Stomach (tissue), 4 donors: ENCODE data around the gene PARD3.

Source experiments
- EP300 ChIP-seq: sonication (generic); formaldehyde crosslinking; IDR thresholded peaks from one replicate; pipeline ENCODE4 v1.6.1; 2017; ENCODE audit warnings: antibody characterized with exemption
- POLR2AphosphoS5 ChIP-seq, 3 donors: sonication (generic); formaldehyde crosslinking; IDR thresholded peaks; one replicate each; pipeline ENCODE4 v1.6.1; 2016; ENCODE audit warnings: antibody characterized with exemption in 3 of 3
- TF ChIP-seq, protein P1 (sequence below), 7 experiments: fragments of 450-650 bp in 4 of 7; fragments of 200-600 bp in 3 of 7; sonication (generic) in 3 of 7; IDR thresholded peaks; one replicate each; pipeline ENCODE4 v1.5.1; 2016 to 2019; ENCODE audit warnings: antibody characterized with exemption in 7 of 7, control low read depth in 2 of 7, mild to moderate bottlenecking in 1 of 7

DNA sequence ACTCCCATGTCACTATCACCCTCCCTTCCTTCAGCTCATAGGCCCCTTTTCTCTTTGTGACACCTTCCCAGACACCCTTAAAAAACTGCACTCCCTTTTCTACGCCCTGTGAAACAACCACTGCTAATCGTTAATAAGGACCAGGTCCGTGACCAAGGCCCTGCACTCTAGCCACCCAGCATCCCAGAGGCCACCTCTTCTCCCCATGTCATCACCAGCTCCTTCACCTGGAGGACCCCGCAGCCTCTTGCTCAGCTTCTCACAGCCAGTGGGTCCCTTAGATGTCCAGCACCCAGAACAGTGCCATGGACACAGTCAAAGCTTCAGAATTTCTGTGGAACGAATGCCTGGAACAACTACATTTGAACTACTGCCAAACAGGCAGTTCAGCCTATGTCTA is 2.3 kb downstream of the PARD3 start:
- TF ChIP-seq, protein P1, sequence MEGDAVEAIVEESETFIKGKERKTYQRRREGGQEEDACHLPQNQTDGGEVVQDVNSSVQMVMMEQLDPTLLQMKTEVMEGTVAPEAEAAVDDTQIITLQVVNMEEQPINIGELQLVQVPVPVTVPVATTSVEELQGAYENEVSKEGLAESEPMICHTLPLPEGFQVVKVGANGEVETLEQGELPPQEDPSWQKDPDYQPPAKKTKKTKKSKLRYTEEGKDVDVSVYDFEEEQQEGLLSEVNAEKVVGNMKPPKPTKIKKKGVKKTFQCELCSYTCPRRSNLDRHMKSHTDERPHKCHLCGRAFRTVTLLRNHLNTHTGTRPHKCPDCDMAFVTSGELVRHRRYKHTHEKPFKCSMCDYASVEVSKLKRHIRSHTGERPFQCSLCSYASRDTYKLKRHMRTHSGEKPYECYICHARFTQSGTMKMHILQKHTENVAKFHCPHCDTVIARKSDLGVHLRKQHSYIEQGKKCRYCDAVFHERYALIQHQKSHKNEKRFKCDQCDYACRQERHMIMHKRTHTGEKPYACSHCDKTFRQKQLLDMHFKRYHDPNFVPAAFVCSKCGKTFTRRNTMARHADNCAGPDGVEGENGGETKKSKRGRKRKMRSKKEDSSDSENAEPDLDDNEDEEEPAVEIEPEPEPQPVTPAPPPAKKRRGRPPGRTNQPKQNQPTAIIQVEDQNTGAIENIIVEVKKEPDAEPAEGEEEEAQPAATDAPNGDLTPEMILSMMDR (IDR thresholded peaks at IDR 0.05), result no peak
- TF ChIP-seq POLR2AphosphoS5 (IDR thresholded peaks at IDR 0.05) (no peak), EP300 (no peak)
